NB4 (cell line): ENCODE measurements around the gene GRID1.
A peak's percentile ranks its signal among the peaks of the same experiment; 100 is the strongest.

Experiments used
- DNase-seq: peaks from one replicate; pipeline ENCODE4 v3.0.0; 2010; ENCODE audit warnings: low read depth
- H3K4me3 ChIP-seq: one replicate; pipeline ENCODE4 v1.5.1; 2011; ENCODE audit warnings: mild to moderate bottlenecking, low read depth, low read length, moderate library complexity
- CTCF ChIP-seq: IDR thresholded peaks from one replicate; pipeline ENCODE4 v1.5.1; 2012; ENCODE audit warnings: low read depth, low read length
- MAX ChIP-seq: IDR thresholded peaks from 2 replicates; pipeline ENCODE4 v1.6.1; 2011; ENCODE audit warnings: low read depth, low read length
- MYC ChIP-seq: IDR thresholded peaks from 2 replicates; pipeline ENCODE4 v1.6.1; 2011; ENCODE audit warnings: low read depth, low read length
- POLR2A ChIP-seq: IDR thresholded peaks from 2 replicates; pipeline ENCODE4 v1.6.1; 2011; ENCODE audit warnings: mild to moderate bottlenecking; ENCODE audit not compliant: insufficient read length; ENCODE audit errors: extremely low read depth

The GRID1 gene

DNA sequence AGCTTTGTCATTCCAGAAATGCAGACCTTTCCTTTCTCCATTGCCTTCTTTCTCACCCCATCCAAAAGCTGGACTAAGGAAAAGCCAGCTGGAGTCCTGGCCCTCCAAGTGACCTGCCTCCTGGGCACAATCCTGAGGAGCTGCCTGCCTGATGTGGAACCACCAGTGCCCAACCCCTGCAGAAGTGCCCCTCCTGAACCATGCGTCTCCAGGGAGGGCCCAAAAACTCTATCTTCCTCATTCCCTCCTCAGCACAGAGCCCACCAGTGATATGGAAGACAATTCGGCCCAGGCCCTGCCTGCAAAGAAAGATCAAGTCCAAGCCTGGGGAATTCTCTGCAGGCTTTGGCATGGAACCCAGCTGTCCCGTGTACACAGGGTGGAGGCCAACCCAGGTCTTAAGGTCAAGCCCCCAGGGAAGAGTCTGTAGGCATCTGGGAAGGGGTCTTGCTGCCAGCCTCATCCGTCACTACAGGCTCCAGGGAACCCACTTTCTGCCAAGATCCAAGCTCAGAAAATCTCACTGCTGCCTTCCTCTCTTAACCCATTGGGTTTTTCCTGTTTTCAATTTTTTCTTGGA is 3.5 kb upstream of the GRID1 start:
- no peak for DNase-seq
- TF ChIP-seq POLR2A (no peak), MAX (no peak), CTCF (no peak), MYC (no peak)
- no peak overlapping the region for H3K4me3 ChIP-seq

DNA sequence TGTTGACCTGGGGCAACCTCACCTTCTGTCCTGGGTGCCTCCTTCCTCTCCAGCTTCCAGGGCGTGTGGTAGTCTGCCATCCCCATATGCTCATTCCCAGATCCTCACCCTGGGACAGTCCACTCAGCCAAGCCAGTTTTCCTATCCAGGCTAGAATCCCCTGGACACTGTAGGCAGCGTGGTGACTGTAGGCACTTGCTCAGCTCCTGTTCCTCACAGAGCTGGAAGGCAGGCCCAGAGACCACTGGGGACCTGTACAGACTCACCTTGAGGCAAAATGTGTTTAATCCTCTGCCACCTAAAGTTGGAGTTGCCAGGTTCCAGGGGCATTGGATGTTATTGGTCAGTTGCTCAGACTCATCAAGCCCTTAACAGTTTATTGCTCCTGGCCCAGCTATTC is 2.4 kb upstream of the GRID1 start:
- no peak for DNase-seq
- TF ChIP-seq POLR2A, result no peak
- no peak for TF ChIP-seq MAX
- TF ChIP-seq CTCF, result no peak
- no peak for TF ChIP-seq MYC
- no peak overlapping the region for H3K4me3 ChIP-seq

GRCh38 chr10:86368046-86368445 is 1.5 kb upstream of the GRID1 start:
- DNase-seq, result no peak
- no peak overlapping the region for H3K4me3 ChIP-seq
- TF ChIP-seq CTCF (no peak), POLR2A (no peak), MAX (no peak), MYC (no peak)

DNA sequence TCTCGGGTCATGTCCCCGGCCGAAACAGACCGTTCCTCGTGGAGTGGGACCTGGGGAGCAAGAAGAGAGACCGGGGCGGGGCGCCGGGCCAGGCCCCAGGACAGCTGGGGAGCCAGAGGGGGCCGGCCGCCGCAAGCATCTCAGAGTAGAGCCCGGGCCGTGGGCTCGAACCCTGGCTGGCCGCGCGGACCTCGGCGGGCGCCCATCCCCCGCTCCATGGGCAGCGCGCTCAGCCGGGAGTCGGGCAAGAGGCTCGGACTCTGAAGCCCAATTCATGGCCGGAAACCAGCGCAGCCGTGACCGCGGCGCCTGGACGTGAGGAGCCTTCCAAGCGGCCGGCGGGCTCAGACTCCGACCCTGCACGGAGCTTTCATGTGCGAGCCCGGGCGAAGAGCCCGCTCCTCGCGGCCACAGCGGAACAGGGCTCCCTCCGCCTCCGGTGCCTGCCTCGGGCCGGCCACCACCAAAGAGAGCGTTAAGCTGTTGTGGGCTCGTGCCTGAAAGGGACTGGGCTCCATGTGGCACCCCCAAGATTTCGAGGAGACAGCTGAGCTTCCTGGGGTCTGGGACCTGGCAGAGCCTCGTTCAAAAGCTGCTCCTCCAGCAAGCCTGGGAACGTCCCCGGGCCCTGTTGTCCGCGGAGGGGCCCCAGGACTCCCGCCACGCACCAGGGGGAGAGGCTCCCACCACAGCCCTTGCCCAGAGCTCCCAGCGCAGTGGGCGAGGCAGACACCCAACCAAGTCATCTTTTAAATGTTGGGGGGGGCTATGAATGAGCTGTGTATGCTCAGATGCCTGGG is 757 bp upstream of the GRID1 start:
- peak; percentile 32 for DNase-seq
- TF ChIP-seq MAX (no peak), POLR2A (no peak), CTCF (no peak), MYC (no peak)
- no peak overlapping the region for H3K4me3 ChIP-seq

DNA sequence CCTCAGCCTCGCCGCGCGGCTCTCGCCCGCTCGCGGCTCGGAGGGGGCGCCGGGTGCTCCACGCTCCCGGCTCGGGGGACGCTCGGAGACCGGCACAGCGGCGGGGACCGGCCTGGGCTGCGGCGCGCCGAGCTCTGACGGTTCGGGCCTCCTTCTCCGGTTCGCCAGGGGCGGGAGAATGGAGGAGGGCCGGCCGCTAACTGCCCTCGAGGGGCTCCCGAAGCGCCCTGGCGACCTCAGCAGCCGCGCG is 232 bp upstream of the GRID1 start:
- TF ChIP-seq POLR2A (no peak), MAX (no peak), MYC (no peak), CTCF (no peak)
- no peak for DNase-seq
- H3K4me3 ChIP-seq, result no peak overlapping the region
